ENCODE data around the gene ZNF574.

GRCh38 chr19:42108527-42109389 is 32.8 kb downstream of the ZNF574 start:
- TF ChIP-seq, protein P1, sequence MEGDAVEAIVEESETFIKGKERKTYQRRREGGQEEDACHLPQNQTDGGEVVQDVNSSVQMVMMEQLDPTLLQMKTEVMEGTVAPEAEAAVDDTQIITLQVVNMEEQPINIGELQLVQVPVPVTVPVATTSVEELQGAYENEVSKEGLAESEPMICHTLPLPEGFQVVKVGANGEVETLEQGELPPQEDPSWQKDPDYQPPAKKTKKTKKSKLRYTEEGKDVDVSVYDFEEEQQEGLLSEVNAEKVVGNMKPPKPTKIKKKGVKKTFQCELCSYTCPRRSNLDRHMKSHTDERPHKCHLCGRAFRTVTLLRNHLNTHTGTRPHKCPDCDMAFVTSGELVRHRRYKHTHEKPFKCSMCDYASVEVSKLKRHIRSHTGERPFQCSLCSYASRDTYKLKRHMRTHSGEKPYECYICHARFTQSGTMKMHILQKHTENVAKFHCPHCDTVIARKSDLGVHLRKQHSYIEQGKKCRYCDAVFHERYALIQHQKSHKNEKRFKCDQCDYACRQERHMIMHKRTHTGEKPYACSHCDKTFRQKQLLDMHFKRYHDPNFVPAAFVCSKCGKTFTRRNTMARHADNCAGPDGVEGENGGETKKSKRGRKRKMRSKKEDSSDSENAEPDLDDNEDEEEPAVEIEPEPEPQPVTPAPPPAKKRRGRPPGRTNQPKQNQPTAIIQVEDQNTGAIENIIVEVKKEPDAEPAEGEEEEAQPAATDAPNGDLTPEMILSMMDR (IDR thresholded peaks at IDR 0.05; ENCODE audit: extremely low read depth in 1 of 2, insufficient read depth in 1 of 2, low read depth in 1 of 2, low read length in 2 of 2): peak; percentile 99 to 100
- TF ChIP-seq EZH2 (IDR thresholded peaks at IDR 0.05; ENCODE audit: borderline replicate concordance, low read depth, low read length, severe bottlenecking): no peak

Measured in endothelial cell of umbilical vein (primary cell).